Peyer's patch (tissue), 4 donors: ENCODE data around the gene DDIT4. TPM values are rescaled to one million over a fixed set of nuclear protein-coding genes. Genes with fewer than 3 reads are reported as not detected.

ENCODE experiments used
- DNase-seq, 3 donors: peaks; one replicate each; pipeline ENCODE4 v3.0.0-alpha.2; 2017 to 2019
- H3K27ac ChIP-seq, 4 donors: fragments of 200-600 bp; sonication (generic); one replicate each; pipeline ENCODE4 v1.5.1; 2016 to 2019
- H3K27me3 ChIP-seq, 2 donors: fragments of 200-600 bp; sonication (generic); one replicate each; pipeline ENCODE4 v1.5.1; 2019
- H3K36me3 ChIP-seq, 3 donors: fragments of 200-600 bp; sonication (generic); one replicate each; pipeline ENCODE4 v1.5.1; 2016 to 2019
- H3K4me1 ChIP-seq, 4 donors: fragments of 200-600 bp; sonication (generic); one replicate each; pipeline ENCODE4 v1.5.1; 2016 to 2019
- H3K4me3 ChIP-seq, 4 donors: fragments of 200-600 bp; sonication (generic); 1 replicate in 3 of 4; 2 replicates in 1 of 4; pipeline ENCODE4 v1.5.1; 2016 to 2019; ENCODE audit warnings: mild to moderate bottlenecking in 1 of 4
- H3K9me3 ChIP-seq, 4 donors: fragments of 200-600 bp; sonication (generic); one replicate each; pipeline ENCODE4 v1.5.1; 2016 to 2019; ENCODE audit warnings: mild to moderate bottlenecking in 1 of 4
- POLR2A ChIP-seq, 2 donors: fragments of 450-650 bp; IDR thresholded peaks; one replicate each; pipeline ENCODE4 v1.5.1; 2017; ENCODE audit warnings: antibody characterized with exemption in 2 of 2, mild to moderate bottlenecking in 2 of 2, moderate library complexity in 2 of 2
- total RNA-seq, 4 donors: library from RNA; depleted of rRNA; stranded (reverse); fragments of >200 nt; gene quantifications; one replicate each; pipeline ENCODE4 v1.1.0, GENCODE V29; 2016
- TF ChIP-seq, protein P1 (sequence below), 6 experiments: fragments of 450-650 bp in 4 of 6; fragments of 200-600 bp in 2 of 6; sonication (generic) in 1 of 6; IDR thresholded peaks; one replicate each; pipeline ENCODE4 v1.5.1; 2017 to 2019; ENCODE audit warnings: antibody characterized with exemption in 6 of 6, mild to moderate bottlenecking in 3 of 6, moderate library complexity in 1 of 6

DDIT4 gene
- total RNA-seq, 4 donors from 2014 or later, result 80.6 to 275 (median 123) TPM

DNA sequence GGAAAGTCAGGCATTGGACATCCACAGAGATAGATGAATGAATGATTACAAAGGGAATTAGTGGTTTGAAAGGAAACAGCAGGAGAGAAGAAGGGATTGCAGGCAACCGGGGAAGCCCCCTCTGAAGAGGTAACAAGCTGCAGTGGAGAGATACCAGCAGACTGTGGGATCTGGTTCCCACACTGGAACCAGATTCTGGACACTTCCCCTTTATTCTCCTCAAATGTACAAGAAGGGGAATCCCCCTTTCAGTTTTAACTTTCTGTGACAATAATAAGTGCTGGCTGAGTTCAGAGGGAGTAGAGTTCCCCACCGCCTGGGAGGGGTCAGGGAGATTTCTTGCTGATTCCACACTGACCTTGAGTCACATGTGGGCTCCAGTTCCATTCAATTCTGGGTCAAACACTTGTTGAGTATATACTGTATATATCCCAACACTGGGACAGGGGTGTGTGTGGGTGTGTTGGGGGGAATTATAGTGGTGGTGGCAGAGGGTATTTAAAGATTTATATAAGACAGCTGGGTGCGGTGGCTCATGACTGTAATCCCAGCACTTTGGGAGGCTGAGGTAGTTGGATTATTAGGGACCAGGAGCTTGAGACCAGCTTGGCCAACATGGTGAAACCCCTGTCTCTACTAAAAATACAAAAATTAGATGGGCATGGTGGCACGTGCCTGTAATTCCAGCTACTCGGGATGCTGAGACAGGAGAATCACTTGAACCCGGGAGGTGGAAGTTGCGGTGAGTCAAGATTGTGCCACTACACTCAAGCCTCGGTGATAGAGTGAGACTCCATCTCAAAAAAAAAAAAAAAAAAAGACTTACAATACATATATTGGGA, 16.5 kb upstream of the DDIT4 start:
- Histone ChIP-seq H3K4me3 (no peak overlapping the region), H3K27ac (peak overlapping the region; percentile 65 to 90 (median 79)), H3K9me3 (no peaks in the 10 kb centered on the region), H3K27me3 (no peaks in the 10 kb centered on the region), H3K36me3 (no peaks in the 10 kb centered on the region), H3K4me1 (peaks cover 4 to 83% (median 50%) of the 10 kb centered on the region in 4 donors)
- TF ChIP-seq, protein P1, sequence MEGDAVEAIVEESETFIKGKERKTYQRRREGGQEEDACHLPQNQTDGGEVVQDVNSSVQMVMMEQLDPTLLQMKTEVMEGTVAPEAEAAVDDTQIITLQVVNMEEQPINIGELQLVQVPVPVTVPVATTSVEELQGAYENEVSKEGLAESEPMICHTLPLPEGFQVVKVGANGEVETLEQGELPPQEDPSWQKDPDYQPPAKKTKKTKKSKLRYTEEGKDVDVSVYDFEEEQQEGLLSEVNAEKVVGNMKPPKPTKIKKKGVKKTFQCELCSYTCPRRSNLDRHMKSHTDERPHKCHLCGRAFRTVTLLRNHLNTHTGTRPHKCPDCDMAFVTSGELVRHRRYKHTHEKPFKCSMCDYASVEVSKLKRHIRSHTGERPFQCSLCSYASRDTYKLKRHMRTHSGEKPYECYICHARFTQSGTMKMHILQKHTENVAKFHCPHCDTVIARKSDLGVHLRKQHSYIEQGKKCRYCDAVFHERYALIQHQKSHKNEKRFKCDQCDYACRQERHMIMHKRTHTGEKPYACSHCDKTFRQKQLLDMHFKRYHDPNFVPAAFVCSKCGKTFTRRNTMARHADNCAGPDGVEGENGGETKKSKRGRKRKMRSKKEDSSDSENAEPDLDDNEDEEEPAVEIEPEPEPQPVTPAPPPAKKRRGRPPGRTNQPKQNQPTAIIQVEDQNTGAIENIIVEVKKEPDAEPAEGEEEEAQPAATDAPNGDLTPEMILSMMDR (IDR thresholded peaks at IDR 0.05), result no peak
- no peak for TF ChIP-seq POLR2A (IDR thresholded peaks at IDR 0.05)
- peak in 2 of 3 donors; percentile 56 to 68 for DNase-seq

DNA sequence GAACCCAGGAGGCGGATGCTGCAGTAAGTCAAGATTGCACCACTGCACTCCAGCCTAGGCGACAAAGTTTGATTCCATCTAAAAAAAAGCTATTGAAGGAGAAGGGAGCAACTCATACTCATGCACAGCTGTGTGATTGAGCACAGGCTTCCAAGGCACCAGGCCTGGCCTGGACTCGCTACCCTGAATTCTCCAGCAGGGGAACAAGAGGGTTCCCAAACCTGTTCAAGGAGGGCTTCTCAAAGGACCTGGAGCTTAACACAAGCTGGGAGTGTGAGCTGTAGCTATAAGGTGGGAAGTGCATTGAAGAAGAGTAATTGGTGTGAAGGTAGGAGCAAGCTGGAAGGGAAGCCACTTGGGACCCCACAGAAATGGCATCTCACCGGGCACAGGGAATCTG, 15.1 kb upstream of the DDIT4 start:
- no peak for DNase-seq
- Histone ChIP-seq H3K4me1 (peaks cover 4 to 85% (median 55%) of the 10 kb centered on the region in 4 donors), H3K27ac (peak overlapping the region in 2 of 4 donors; percentile 53 to 93), H3K9me3 (no peaks in the 10 kb centered on the region), H3K36me3 (no peaks in the 10 kb centered on the region), H3K27me3 (no peaks in the 10 kb centered on the region), H3K4me3 (no peak overlapping the region)
- TF ChIP-seq, protein P1 (IDR thresholded peaks at IDR 0.05), result no peak
- no peak for TF ChIP-seq POLR2A (IDR thresholded peaks at IDR 0.05)

DNA sequence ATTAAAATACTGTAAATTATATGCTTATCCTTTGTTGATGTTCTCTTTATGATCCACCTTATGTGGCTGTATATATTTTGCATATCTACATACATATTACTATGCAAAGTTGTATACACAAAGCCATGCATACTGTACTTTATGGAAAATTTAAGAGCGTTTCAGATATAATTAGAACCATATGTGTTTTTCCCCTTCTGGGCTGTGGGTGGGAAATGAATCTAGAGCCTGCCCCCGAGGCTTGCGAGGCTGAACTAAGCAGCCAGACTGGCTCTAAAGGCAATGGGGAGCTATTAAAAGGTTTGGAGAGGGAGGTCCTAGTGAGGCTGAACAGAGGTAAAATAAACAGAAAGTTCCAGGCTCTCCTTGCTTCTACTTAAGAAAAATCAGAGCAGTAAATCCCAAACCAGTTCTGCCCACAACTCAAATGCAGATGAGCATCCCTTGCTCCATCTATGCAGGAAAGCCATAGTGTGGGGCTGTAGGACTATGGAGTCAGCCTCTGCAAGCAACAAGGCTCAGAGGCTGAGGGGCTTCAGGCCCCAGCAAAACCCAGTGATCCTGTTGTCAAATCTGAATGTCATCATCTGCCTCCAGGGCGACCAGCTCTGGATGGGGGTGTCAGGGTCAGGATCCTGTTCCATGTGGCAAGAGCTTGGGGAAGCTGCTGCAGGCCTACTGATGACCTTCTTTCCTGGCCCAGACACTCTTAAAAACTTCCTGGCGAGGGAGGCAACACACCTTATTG, 14.1 kb upstream of the DDIT4 start:
- H3K27ac ChIP-seq, result peak overlapping the region; percentile 91 to 95 (median 94)
- H3K36me3 ChIP-seq, result no peaks in the 10 kb centered on the region
- no peak overlapping the region for H3K4me3 ChIP-seq
- TF ChIP-seq, protein P1 (IDR thresholded peaks at IDR 0.05), result no peak
- TF ChIP-seq POLR2A (IDR thresholded peaks at IDR 0.05), result no peak
- peak in 1 of 3 donors; percentile 55 for DNase-seq
- no peaks in the 10 kb centered on the region for H3K27me3 ChIP-seq
- H3K4me1 ChIP-seq, result peaks cover 8 to 75% (median 51%) of the 10 kb centered on the region in 4 donors
- no peaks in the 10 kb centered on the region for H3K9me3 ChIP-seq

DNA sequence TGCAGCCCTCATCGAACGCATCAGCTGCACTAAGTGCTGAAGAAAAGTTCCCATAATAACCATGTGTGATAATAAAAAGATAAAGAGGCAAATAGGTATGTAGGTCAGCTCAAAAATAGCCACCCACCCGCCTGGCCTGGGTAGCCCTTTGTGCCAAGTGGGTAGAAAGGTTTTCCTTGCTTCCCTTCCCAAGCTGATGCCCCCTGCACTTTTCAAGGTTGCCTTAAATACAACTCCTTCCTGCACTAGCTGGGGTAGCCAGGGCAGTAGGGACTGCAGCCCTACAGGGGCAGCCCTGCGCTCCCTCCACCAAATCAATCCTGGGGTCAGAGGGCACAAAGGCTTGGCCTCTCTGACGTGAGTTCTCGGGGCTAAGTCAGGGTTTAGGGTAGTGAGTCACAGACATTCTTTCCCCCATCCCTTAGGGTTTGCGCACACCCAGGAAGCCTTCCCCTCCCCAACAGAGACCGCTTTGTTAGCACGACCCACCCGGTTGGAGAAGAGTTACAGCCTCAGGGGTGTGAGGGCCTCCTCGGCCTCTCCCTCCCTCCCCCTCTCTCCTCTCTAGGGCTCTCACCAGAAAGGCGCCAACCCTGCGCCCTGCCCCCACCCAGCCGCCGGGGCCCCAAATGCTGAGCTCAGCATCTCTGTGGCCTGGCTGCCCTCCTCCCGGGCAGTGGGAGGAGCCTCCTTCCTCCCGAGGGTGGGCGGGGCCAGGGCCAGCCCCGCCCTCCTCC, 13.3 kb upstream of the DDIT4 start:
- H3K4me1 ChIP-seq, result peaks cover 8 to 67% (median 46%) of the 10 kb centered on the region in 4 donors
- no peak for TF ChIP-seq POLR2A (IDR thresholded peaks at IDR 0.05)
- TF ChIP-seq, protein P1 (IDR thresholded peaks at IDR 0.05), result no peak
- H3K27me3 ChIP-seq, result no peaks in the 10 kb centered on the region
- H3K9me3 ChIP-seq, result no peaks in the 10 kb centered on the region
- DNase-seq, result peak; percentile 89 to 95 (median 90)
- H3K36me3 ChIP-seq, result no peaks in the 10 kb centered on the region
- H3K4me3 ChIP-seq, result peak overlapping the region; percentile 50 to 60 (median 52)
- H3K27ac ChIP-seq, result peak overlapping the region; percentile 91 to 95 (median 94)
